Measurements from ENCODE around the gene NOTUM.

The NOTUM gene

GRCh38 chr17:81903415-81903831 lies 57.6 kb downstream of the NOTUM start:
- Mint-ChIP-seq H3K4me1 (ENCODE audit: low read depth in 2 of 2) (peaks cover 0 to 7% of the 10 kb centered on the region in 2 donors), H3K9me3 (no peaks in the 10 kb centered on the region), H3K27me3 (peaks cover 8 to 12% of the 10 kb centered on the region in 2 donors), H3K27ac (no peak overlapping the region), H3K36me3 (ENCODE audit: insufficient read depth) (peaks cover 19% of the 10 kb centered on the region), H3K4me3 (no peak overlapping the region)
- DNase-seq, result no peak
- ATAC-seq (replicated peaks), result no peak

DNA sequence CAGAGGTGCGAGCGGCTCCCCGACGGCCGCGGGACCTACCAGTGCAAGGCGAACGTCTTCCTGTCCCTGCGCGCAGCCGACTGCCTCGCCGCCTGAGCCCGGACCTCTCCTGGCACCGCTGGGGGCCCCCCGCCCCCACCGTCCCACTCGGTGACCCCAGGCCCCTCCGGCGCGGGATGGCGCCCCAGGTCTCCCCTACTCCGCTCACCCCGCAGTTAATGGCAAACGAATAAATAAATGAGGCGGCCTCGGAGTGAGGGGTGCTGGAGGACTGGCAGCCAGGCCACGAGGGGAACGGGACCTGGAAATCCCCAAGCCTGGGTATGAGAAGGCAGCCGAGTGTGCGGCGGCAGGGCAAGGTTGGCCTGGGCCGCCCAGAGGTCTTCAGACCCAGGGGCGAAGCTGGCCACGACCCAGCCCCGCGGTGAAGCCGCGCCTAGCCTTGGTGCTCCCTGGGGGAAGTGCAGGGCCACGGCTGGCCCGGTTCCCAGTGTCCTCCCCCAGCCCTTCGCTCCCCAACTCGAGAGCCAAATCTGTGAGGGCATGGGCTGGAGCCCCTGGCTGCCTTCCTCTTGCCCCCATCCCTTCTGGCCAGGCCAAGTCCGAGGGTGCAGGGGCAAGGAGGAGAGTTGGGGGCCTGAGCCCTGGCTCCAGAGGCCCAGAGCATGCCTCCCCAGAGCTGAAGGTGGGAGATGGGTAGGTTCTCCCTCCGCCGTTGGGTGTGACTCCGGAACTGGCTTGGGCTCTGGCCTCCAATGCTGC lies 58.2 kb downstream of the NOTUM start:
- ATAC-seq (replicated peaks), result peak; percentile 52
- Mint-ChIP-seq H3K4me3 (no peak overlapping the region), H3K27me3 (peaks cover 8 to 12% of the 10 kb centered on the region in 2 donors), H3K4me1 (ENCODE audit: low read depth in 2 of 2) (peaks cover 0 to 7% of the 10 kb centered on the region in 2 donors), H3K9me3 (no peaks in the 10 kb centered on the region), H3K27ac (no peak overlapping the region), H3K36me3 (ENCODE audit: insufficient read depth) (peaks cover 19% of the 10 kb centered on the region)
- no peak for DNase-seq
